Esophagus muscularis mucosa (tissue), 4 donors: ENCODE data around the gene ASS1.

Experiments used
- CTCF ChIP-seq, 3 experiments: fragments of 200-600 bp in 2 of 3; fragments of 450-650 bp in 1 of 3; sonication (generic) in 2 of 3; IDR thresholded peaks; one replicate each; pipeline ENCODE4 v1.5.1; 2017 to 2019; ENCODE audit warnings: antibody characterized with exemption in 3 of 3, mild to moderate bottlenecking in 2 of 3, moderate library complexity in 1 of 3
- EP300 ChIP-seq: sonication (generic); formaldehyde crosslinking; IDR thresholded peaks from one replicate; pipeline ENCODE4 v1.6.1; 2017; ENCODE audit warnings: antibody characterized with exemption
- POLR2A ChIP-seq: fragments of 450-650 bp; IDR thresholded peaks from one replicate; pipeline ENCODE4 v1.6.1; 2017; ENCODE audit warnings: antibody characterized with exemption, moderate library complexity, mild to moderate bottlenecking, low read depth
- POLR2AphosphoS5 ChIP-seq, 2 donors: sonication (generic); formaldehyde crosslinking; IDR thresholded peaks; one replicate each; pipeline ENCODE4 v1.6.1; 2017; ENCODE audit warnings: antibody characterized with exemption in 2 of 2

GRCh38 chr9:130446101-130446861 lies 1.5 kb downstream of the ASS1 start:
- TF ChIP-seq CTCF (IDR thresholded peaks at IDR 0.05), result no peak
- TF ChIP-seq POLR2AphosphoS5 (IDR thresholded peaks at IDR 0.05), result peak; percentile 43 to 61
- TF ChIP-seq POLR2A, result no peak
- no peak for TF ChIP-seq EP300
